Stimulated activated CD4-positive, alpha-beta T cell treated with anti-CD3 and anti-CD28 coated beads, Interleukin-4, amount 100 ng/mL, for 48 hours (primary cell): ENCODE data around the gene INSYN2A.

Experiments used
- DNase-seq, 2 donors: peaks; one replicate each; pipeline ENCODE4 v3.0.0-alpha.2; 2020; ENCODE audit warnings: low read depth in 2 of 2

Gene INSYN2A

GRCh38 chr10:127196282-127197153 is at the start of gene INSYN2A:
Gene INSYN2A, minus strand, starts transcription at chr10:127196591. Its CDS starts 20,196 bp downstream, at chr10:127176395.
- DNase-seq, result no peak

GRCh38 chr10:127245456-127245855 is 49.1 kb upstream of the INSYN2A start:
- no peak for DNase-seq

GRCh38 chr10:127243490-127244272 is 47.3 kb upstream of the INSYN2A start:
- DNase-seq, result peak; percentile 6 to 27

GRCh38 chr10:127242914-127243313 is 46.5 kb upstream of the INSYN2A start:
- DNase-seq, result no peak

DNA sequence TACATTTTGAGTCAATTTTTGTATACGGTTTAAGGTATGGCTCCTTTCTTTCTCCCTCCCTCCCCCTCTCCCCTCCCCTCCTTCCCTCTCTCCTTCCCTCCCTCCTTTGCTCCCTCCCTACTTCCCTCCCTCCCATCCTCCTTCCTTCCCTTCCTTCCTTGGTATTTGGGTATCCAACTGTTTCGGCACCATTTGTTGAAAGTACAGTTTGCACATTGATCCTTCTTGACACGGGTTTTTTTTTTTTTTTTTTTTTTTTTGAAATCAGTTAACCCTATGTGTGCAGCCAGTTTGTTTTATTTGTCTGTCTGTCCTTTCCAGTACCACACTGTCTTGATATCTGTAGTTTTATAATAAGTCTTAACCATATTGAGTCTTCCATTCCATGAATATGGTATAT is 39.9 kb upstream of the INSYN2A start:
- DNase-seq, result no peak

GRCh38 chr10:127234306-127234800 is 38.0 kb upstream of the INSYN2A start:
- DNase-seq, result no peak

GRCh38 chr10:127228195-127228787 is 31.9 kb upstream of the INSYN2A start:
- no peak for DNase-seq

DNA sequence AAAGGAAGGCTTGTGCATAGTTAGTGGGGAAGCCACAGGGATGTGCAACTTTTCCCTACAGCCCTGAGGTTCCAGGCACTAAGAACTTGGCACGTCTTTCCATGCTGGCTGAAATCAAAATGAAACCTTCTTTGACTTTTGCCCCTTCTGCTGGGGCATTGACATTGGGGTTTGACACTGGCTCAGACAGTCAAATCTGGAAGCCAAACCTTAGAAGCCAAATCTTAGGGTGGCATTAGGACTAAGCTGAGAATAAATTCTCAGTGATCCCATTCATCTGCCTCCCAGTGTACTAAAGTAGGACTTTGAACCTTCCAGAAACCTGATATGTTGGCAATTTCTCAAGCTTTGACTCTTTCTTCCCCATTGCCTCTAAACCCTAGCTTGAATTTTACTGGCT is 31.3 kb upstream of the INSYN2A start:
- no peak for DNase-seq

GRCh38 chr10:127227027-127227426 is 30.6 kb upstream of the INSYN2A start:
- DNase-seq, result no peak

DNA sequence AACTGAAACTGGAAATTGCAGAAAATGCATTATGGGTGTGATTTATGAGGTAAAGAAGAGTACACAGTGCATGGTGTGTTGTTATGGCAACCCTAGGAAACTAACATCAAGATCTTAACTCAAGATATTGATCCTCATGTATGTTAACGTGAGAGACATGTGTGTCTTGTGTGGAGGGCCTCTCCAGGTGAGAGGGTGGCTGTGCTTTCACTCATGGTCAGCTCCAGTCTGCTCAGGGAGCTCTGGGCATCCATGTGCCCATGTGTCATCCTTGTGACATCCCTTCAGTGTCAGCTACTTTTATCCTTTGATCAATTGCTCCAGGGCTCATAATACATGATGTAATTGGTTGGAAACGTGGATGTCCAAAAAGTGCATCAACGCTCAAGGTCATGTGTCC is 24.9 kb upstream of the INSYN2A start:
- no peak for DNase-seq

- DNase-seq, result no peak
These were observed 22.3 kb upstream of the INSYN2A start for GRCh38 chr10:127218658-127219057.

- DNase-seq, result no peak
These were observed 20.4 kb upstream of the INSYN2A start for GRCh38 chr10:127216786-127217185.

DNA sequence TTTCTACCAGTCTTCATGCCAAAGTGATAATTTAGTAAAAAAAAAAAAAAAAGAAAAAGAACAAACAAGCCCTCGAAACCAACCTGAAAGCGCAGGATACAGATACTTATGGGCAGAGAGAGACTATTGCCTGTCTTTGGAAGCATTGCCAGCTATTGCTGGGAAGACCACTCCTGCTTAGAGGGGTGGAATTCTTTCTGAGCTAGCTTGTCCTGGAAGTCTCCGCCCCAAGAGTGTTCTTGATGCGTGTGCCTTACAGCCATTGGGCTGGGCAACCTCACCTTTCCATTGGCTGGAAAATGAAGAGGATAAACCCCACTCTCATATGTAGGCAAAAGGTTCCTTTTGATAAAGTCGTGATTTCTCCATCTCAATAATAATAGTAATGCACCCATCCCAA is 19.9 kb upstream of the INSYN2A start:
- DNase-seq, result no peak

DNA sequence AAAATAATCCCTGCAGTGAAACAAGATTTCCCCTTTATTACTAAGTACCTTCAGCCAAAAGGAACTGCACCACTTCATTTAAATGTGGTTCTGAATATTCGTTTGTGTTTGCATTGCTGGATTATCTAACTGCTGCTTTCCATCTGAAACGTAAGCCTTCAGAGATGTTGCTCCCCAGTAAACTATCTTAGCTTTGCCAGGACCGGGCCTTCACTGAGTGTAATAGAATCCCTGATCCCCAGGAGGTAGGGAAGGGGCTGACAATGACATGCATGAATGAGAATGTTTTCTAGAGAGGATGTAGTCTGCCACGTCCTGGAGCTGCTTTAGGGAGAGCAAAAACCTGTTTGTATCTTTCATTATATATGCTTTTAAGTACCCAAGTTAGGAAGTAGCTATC is 19.5 kb upstream of the INSYN2A start:
- DNase-seq, result no peak

DNA sequence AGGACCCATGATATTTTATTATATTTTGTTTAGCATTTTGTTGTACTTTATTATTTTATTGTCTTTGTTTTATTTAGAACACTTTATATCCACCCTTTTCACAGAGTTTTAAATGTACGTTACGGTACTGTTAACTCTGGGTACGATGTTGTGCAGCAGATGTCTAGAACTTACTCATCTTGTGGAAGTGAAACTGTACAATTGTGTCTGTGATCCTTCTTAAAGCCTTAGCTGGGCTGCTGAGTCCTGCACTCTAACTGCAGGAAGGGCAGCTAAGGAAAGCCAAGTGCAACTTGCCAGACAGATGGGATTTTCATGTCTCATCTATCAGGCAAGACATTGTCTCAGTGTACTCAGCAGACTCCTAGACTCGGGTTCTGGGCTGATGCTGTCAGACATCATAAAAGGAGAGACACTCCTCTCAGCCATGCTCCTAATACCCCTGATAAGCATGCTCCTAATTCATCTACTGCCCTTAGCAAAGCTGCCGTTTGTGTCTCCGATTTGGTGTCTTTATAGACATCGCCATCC is 14.6 kb upstream of the INSYN2A start:
- no peak for DNase-seq

DNA sequence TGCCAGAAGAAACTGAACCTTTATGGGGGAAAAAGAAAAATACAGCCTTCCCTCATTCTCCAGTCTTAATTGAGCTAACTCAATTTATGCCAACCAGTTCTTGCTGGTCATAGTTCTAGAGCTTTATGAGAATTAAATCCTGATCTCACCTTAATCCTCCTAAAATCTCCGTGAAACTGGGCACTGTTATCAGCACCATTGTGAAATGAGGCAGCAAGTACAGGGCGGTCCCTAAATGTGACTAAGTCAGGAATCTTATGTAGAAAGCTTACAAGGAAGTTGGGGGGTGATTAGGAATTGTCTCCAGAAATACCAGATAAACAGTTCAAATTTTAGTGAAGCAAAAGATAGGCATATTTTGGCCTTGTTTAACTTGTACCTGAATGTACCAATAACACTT is 10.7 kb upstream of the INSYN2A start:
- no peak for DNase-seq

GRCh38 chr10:127203067-127203466 is 6.7 kb upstream of the INSYN2A start:
- no peak for DNase-seq

- DNase-seq, result no peak
These were observed 4.3 kb upstream of the INSYN2A start for GRCh38 chr10:127200646-127201045.

GRCh38 chr10:127198721-127199120 is 2.3 kb upstream of the INSYN2A start:
- no peak for DNase-seq

GRCh38 chr10:127198307-127198706 is 1.9 kb upstream of the INSYN2A start:
- no peak for DNase-seq

DNA sequence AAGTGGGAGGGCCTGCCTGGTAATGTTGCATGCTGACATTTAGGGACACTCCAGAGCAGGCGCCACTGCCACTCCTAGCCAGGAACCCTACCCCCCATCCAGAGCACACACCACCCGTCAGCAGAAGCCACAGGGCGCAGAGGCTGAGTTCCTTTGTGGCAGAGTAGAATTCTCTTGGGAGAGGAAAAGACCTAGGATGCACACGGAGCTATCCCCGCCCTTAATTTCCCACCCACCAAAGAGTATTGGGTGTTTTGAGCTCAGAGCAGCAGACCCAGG is 702 bp upstream of the INSYN2A start:
- no peak for DNase-seq

DNA sequence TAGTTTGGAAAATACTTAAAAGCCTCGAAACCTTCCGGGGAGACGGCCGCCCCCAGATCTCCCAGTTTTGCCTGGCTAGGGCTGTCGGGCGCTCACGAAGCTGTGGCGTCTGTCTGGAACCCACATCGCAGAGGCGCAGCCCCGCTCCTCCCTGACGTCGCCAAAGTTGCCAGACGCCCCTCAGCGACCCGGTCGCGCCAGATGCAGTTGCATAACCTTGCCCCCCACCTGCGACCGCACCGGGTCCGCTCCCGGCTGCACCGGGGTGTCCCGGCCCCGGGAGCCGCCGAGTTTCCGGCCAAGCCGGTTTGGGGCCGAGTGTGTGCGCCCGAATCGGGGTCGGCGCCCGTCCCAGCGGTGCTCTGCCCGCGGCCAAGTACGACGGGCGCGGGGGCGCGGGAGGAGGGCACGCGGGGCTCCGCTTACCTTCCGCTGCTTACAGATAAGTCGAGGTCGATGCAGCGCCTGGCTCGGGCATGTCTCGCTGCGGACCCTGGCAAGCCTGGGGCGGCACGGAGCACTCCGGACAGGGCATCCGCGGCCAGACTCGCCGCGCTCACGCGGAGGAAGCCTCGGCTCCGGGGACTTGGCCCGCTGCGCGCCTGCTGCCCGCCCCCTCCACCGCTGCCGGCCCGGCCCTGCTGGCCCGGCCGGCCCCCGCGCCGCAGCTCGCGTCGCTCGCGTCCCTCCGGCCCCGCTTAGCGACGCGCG is 665 bp downstream of the INSYN2A start:
- DNase-seq, result no peak
